ENCODE data around the gene ELAC2. TPM values are rescaled to one million over a fixed set of nuclear protein-coding genes. Genes with fewer than 3 reads are reported as not detected.

ELAC2 gene
- total and polyA plus RNA-seq, 2 donors (not counting 1 experiment from before 2014, with no cell fraction given), result 36.9 to 47.2 TPM

GRCh38 chr17:12967962-12968361 lies 49.9 kb downstream of the ELAC2 start:
- Histone ChIP-seq H2AFZ (ENCODE audit: low read length) (no peak overlapping the region), H3K79me2 (ENCODE audit: control insufficient read depth, insufficient read depth, low read length) (no peaks in the 10 kb centered on the region), H3K27ac (ENCODE audit: insufficient read depth, low read length) (no peak overlapping the region), H3K4me3 (replicated peaks in 1 of 4; ENCODE audit: control extremely low read depth in 1 of 4, insufficient read depth in 1 of 4, low read depth in 3 of 4, low read length in 4 of 4) (no peak overlapping the region), H3K9me3 (ENCODE audit: control insufficient read depth, insufficient read depth, low read depth, low read length) (no peaks in the 10 kb centered on the region), H4K20me1 (ENCODE audit: control insufficient read depth, extremely low read depth, insufficient read depth, low read length) (no peaks in the 10 kb centered on the region), H3K4me2 (ENCODE audit: extremely low read depth, insufficient read depth, low read length) (no peak overlapping the region), H3K36me3 (ENCODE audit: control insufficient read depth, insufficient read depth, low read length) (no peaks in the 10 kb centered on the region), H3K9ac (ENCODE audit: insufficient read depth, low read length) (no peak overlapping the region), H3K4me1 (ENCODE audit: control insufficient read depth, extremely low read depth, insufficient read depth, low read length) (no peaks in the 10 kb centered on the region), H3K27me3 (ENCODE audit: control insufficient read depth, insufficient read depth, low read length) (no peaks in the 10 kb centered on the region)
- DNase-seq (ENCODE audit: low read depth in 2 of 2), result no peak
- TF ChIP-seq EZH2 (IDR thresholded peaks at IDR 0.05; ENCODE audit: low read length, missing control alignments) (no peak), CTCF (conservative IDR thresholded peaks at IDR 0.05 in 1 of 2, IDR thresholded peaks at IDR 0.05 in 1 of 2; ENCODE audit: low read depth in 1 of 2, low read length in 2 of 2) (no peak)

GRCh38 chr17:12966413-12966812 lies 51.4 kb downstream of the ELAC2 start:
- Histone ChIP-seq H3K4me3 (replicated peaks in 1 of 4; ENCODE audit: control extremely low read depth in 1 of 4, insufficient read depth in 1 of 4, low read depth in 3 of 4, low read length in 4 of 4) (no peak overlapping the region), H3K9ac (ENCODE audit: insufficient read depth, low read length) (no peak overlapping the region), H4K20me1 (ENCODE audit: control insufficient read depth, extremely low read depth, insufficient read depth, low read length) (no peaks in the 10 kb centered on the region), H3K36me3 (ENCODE audit: control insufficient read depth, insufficient read depth, low read length) (no peaks in the 10 kb centered on the region), H3K4me1 (ENCODE audit: control insufficient read depth, extremely low read depth, insufficient read depth, low read length) (no peaks in the 10 kb centered on the region), H3K27ac (ENCODE audit: insufficient read depth, low read length) (no peak overlapping the region), H3K9me3 (ENCODE audit: control insufficient read depth, insufficient read depth, low read depth, low read length) (no peaks in the 10 kb centered on the region), H2AFZ (ENCODE audit: low read length) (no peak overlapping the region), H3K4me2 (ENCODE audit: extremely low read depth, insufficient read depth, low read length) (no peak overlapping the region), H3K27me3 (ENCODE audit: control insufficient read depth, insufficient read depth, low read length) (no peaks in the 10 kb centered on the region), H3K79me2 (ENCODE audit: control insufficient read depth, insufficient read depth, low read length) (no peaks in the 10 kb centered on the region)
- TF ChIP-seq CTCF (conservative IDR thresholded peaks at IDR 0.05 in 1 of 2, IDR thresholded peaks at IDR 0.05 in 1 of 2; ENCODE audit: low read depth in 1 of 2, low read length in 2 of 2) (no peak), EZH2 (IDR thresholded peaks at IDR 0.05; ENCODE audit: low read length, missing control alignments) (no peak)
- no peak for DNase-seq (ENCODE audit: low read depth in 2 of 2)

GRCh38 chr17:12965988-12966387 lies 51.8 kb downstream of the ELAC2 start:
- Histone ChIP-seq H3K9ac (ENCODE audit: insufficient read depth, low read length) (no peak overlapping the region), H4K20me1 (ENCODE audit: control insufficient read depth, extremely low read depth, insufficient read depth, low read length) (no peaks in the 10 kb centered on the region), H3K9me3 (ENCODE audit: control insufficient read depth, insufficient read depth, low read depth, low read length) (no peaks in the 10 kb centered on the region), H3K27me3 (ENCODE audit: control insufficient read depth, insufficient read depth, low read length) (no peaks in the 10 kb centered on the region), H3K4me1 (ENCODE audit: control insufficient read depth, extremely low read depth, insufficient read depth, low read length) (no peaks in the 10 kb centered on the region), H3K4me2 (ENCODE audit: extremely low read depth, insufficient read depth, low read length) (no peak overlapping the region), H3K27ac (ENCODE audit: insufficient read depth, low read length) (no peak overlapping the region), H3K4me3 (replicated peaks in 1 of 4; ENCODE audit: control extremely low read depth in 1 of 4, insufficient read depth in 1 of 4, low read depth in 3 of 4, low read length in 4 of 4) (no peak overlapping the region), H3K36me3 (ENCODE audit: control insufficient read depth, insufficient read depth, low read length) (no peaks in the 10 kb centered on the region), H2AFZ (ENCODE audit: low read length) (no peak overlapping the region), H3K79me2 (ENCODE audit: control insufficient read depth, insufficient read depth, low read length) (no peaks in the 10 kb centered on the region)
- DNase-seq (ENCODE audit: low read depth in 2 of 2), result no peak
- TF ChIP-seq EZH2 (IDR thresholded peaks at IDR 0.05; ENCODE audit: low read length, missing control alignments), result no peak
- no peak for TF ChIP-seq CTCF (conservative IDR thresholded peaks at IDR 0.05 in 1 of 2, IDR thresholded peaks at IDR 0.05 in 1 of 2; ENCODE audit: low read depth in 1 of 2, low read length in 2 of 2)

Measured in fibroblast of lung (primary cell).